DOHH2 (cell line): ENCODE results near the gene MSS51.

ENCODE experiments used
- H3F3A ChIP-seq: fragments of 200-600 bp; sonication (generic), shearing (Covaris generic); 2 replicates; pipeline ENCODE4 v1.6.0; 2016; ENCODE audit warnings: antibody characterized with exemption, mild to moderate bottlenecking; ENCODE audit not compliant: control insufficient read depth, insufficient read depth
- H3K27ac ChIP-seq: fragments of 200-600 bp; sonication (generic); 2 replicates; pipeline ENCODE4 v1.5.1; 2014; ENCODE audit warnings: low read depth, mild to moderate bottlenecking, low read length, moderate library complexity
- H3K27me3 ChIP-seq: fragments of 200-600 bp; sonication (generic); 2 replicates; pipeline ENCODE4 v1.6.1; 2014; ENCODE audit warnings: mild to moderate bottlenecking, low read length, mixed read lengths; ENCODE audit not compliant: control insufficient read depth
- H3K36me3 ChIP-seq: fragments of 200-600 bp; sonication (generic); 2 replicates; pipeline ENCODE4 v1.6.1; 2014; ENCODE audit warnings: mild to moderate bottlenecking, low read length, moderate library complexity, mixed read lengths; ENCODE audit not compliant: control insufficient read depth
- H3K4me1 ChIP-seq: fragments of 200-600 bp; sonication (generic); 2 replicates; pipeline ENCODE4 v1.6.1; 2014; ENCODE audit warnings: mild to moderate bottlenecking, low read length, mixed read lengths; ENCODE audit not compliant: control insufficient read depth
- H3K4me2 ChIP-seq: fragments of 200-600 bp; sonication (generic); 2 replicates; pipeline ENCODE4 v1.6.0; 2014; ENCODE audit warnings: mild to moderate bottlenecking, low read length, moderate library complexity
- H3K4me3 ChIP-seq: fragments of 200-600 bp; sonication (generic); 2 replicates; pipeline ENCODE4 v1.5.1; 2014; ENCODE audit warnings: mild to moderate bottlenecking, low read length, mixed read lengths
- H3K79me2 ChIP-seq: fragments of 200-600 bp; sonication (generic); 2 replicates; pipeline ENCODE4 v1.6.1; 2014; ENCODE audit warnings: mild to moderate bottlenecking, low read length, mixed read lengths; ENCODE audit not compliant: control insufficient read depth
- H3K9me2 ChIP-seq: fragments of 200-600 bp; sonication (generic); replicated peaks from 2 replicates; pipeline ENCODE4 v1.6.1; 2014; ENCODE audit warnings: mild to moderate bottlenecking, low read length, mixed read lengths; ENCODE audit not compliant: control insufficient read depth
- H3K9me3 ChIP-seq: fragments of 200-600 bp; sonication (generic); 2 replicates; pipeline ENCODE4 v1.6.1; 2014; ENCODE audit warnings: antibody characterized with exemption, low read length, mixed read lengths; ENCODE audit not compliant: control insufficient read depth, insufficient read depth
- H4K20me1 ChIP-seq: fragments of 200-600 bp; sonication (generic); 2 replicates; pipeline ENCODE4 v1.6.0; 2014; ENCODE audit warnings: low read depth, mild to moderate bottlenecking, antibody characterized with exemption, low read length, moderate library complexity; ENCODE audit not compliant: control insufficient read depth, insufficient read depth
- CTCF ChIP-seq: fragments of 200-600 bp; sonication (generic); IDR thresholded peaks from one replicate; pipeline ENCODE4 v1.5.1; 2014; ENCODE audit warnings: antibody characterized with exemption, mild to moderate bottlenecking, low read depth, low read length; ENCODE audit not compliant: poor library complexity, severe bottlenecking
- EZH2phosphoT487 ChIP-seq: fragments of 200-600 bp; sonication (generic); IDR thresholded peaks from 2 replicates; pipeline ENCODE4 v1.6.1; 2017; ENCODE audit warnings: borderline replicate concordance, mild to moderate bottlenecking, antibody characterized with exemption, low read length, moderate library complexity, mixed read lengths

Gene MSS51

GRCh38 chr10:73406846-73407245 is 26.5 kb downstream of the MSS51 start:
- no peaks in the 10 kb centered on the region for H3F3A ChIP-seq
- H3K27ac ChIP-seq, result no peak overlapping the region
- H3K27me3 ChIP-seq, result no peaks in the 10 kb centered on the region
- peaks cover 88% of the 10 kb centered on the region for H3K79me2 ChIP-seq
- H3K36me3 ChIP-seq, result peaks cover 7% of the 10 kb centered on the region; the same call in 1 of the 2 replicates
- H3K4me1 ChIP-seq, result peaks cover 7% of the 10 kb centered on the region
- H3K4me3 ChIP-seq, result no peak overlapping the region
- TF ChIP-seq CTCF, result no peak
- TF ChIP-seq EZH2phosphoT487, result no peak
- no peak overlapping the region for H3K4me2 ChIP-seq
- no peaks in the 10 kb centered on the region for H3K9me2 ChIP-seq
- no peaks in the 10 kb centered on the region for H4K20me1 ChIP-seq
- no peaks in the 10 kb centered on the region for H3K9me3 ChIP-seq

GRCh38 chr10:73405556-73405955 is 27.8 kb downstream of the MSS51 start:
- peaks cover 7% of the 10 kb centered on the region; the same call in 1 of the 2 replicates for H3K36me3 ChIP-seq
- peaks cover 77% of the 10 kb centered on the region for H3K79me2 ChIP-seq
- H3K9me3 ChIP-seq, result no peaks in the 10 kb centered on the region
- H3K4me2 ChIP-seq, result no peak overlapping the region; the same call in 1 of the 2 replicates
- TF ChIP-seq CTCF (no peak), EZH2phosphoT487 (no peak)
- no peak overlapping the region for H3K27ac ChIP-seq
- no peaks in the 10 kb centered on the region for H3F3A ChIP-seq
- H4K20me1 ChIP-seq, result no peaks in the 10 kb centered on the region
- H3K4me1 ChIP-seq, result peaks cover 7% of the 10 kb centered on the region
- H3K9me2 ChIP-seq, result no peaks in the 10 kb centered on the region
- no peaks in the 10 kb centered on the region for H3K27me3 ChIP-seq
- H3K4me3 ChIP-seq, result no peak overlapping the region

- Histone ChIP-seq H3K27ac (no peak overlapping the region), H3K36me3 (peaks cover 11% of the 10 kb centered on the region; the same call in 1 of the 2 replicates), H3K4me3 (no peak overlapping the region), H3K4me2 (no peak overlapping the region), H4K20me1 (no peaks in the 10 kb centered on the region), H3K9me3 (no peaks in the 10 kb centered on the region), H3K27me3 (no peaks in the 10 kb centered on the region), H3K4me1 (peaks cover 7% of the 10 kb centered on the region), H3K79me2 (peaks cover 73% of the 10 kb centered on the region), H3F3A (no peaks in the 10 kb centered on the region), H3K9me2 (no peaks in the 10 kb centered on the region)
- TF ChIP-seq EZH2phosphoT487 (no peak), CTCF (no peak)
Measured at GRCh38 chr10:73404690-73405089, 28.7 kb downstream of the MSS51 start.
